Fibroblast of lung (primary cell): Measurements from ENCODE around the gene MAP1B. TPM values are rescaled to one million over a fixed set of nuclear protein-coding genes. Genes with fewer than 3 reads are reported as not detected.

ENCODE experiments used
- DNase-seq, 2 donors: peaks; one replicate each; pipeline versions ENCODE4 v3.0.0 to v3.0.0-alpha.2; 2010; ENCODE audit warnings: low read depth in 2 of 2
- H2AFZ ChIP-seq: 2 replicates; pipeline ENCODE4 v1.5.1; 2012; ENCODE audit warnings: low read length, control low read depth, inconsistent platforms
- H3K27ac ChIP-seq: 2 replicates; pipeline ENCODE4 v1.5.1; 2011; ENCODE audit warnings: low read length, control low read depth; ENCODE audit not compliant: insufficient read depth
- H3K27me3 ChIP-seq: 2 replicates; pipeline ENCODE4 v1.5.1; 2011; ENCODE audit warnings: mild to moderate bottlenecking, low read length; ENCODE audit not compliant: control insufficient read depth, insufficient read depth
- H3K36me3 ChIP-seq: 2 replicates; pipeline ENCODE4 v1.5.1; 2011; ENCODE audit warnings: low read length; ENCODE audit not compliant: control insufficient read depth, insufficient read depth
- H3K4me1 ChIP-seq: 2 replicates; pipeline ENCODE4 v1.5.1; 2011; ENCODE audit warnings: low read length; ENCODE audit not compliant: control insufficient read depth, insufficient read depth; ENCODE audit errors: extremely low read depth
- H3K4me2 ChIP-seq: 2 replicates; pipeline ENCODE4 v1.5.1; 2011; ENCODE audit warnings: low read length, control low read depth; ENCODE audit not compliant: insufficient read depth; ENCODE audit errors: extremely low read depth
- H3K4me3 ChIP-seq, 4 experiments: fragments of 200-600 bp in 1 of 4; sonication (generic) in 1 of 4; replicated peaks in 1 of 4; 2 replicates each; pipeline ENCODE4 v1.5.1; 2011 to 2016; ENCODE audit warnings: low read length in 4 of 4, low read depth in 3 of 4, mild to moderate bottlenecking in 3 of 4, control low read depth in 2 of 4, inconsistent platforms in 1 of 4, mixed read lengths in 1 of 4; ENCODE audit not compliant: insufficient read depth in 1 of 4; ENCODE audit errors: control extremely low read depth in 1 of 4
- H3K79me2 ChIP-seq: 2 replicates; pipeline ENCODE4 v1.5.1; 2012; ENCODE audit warnings: mild to moderate bottlenecking, low read length, inconsistent platforms; ENCODE audit not compliant: control insufficient read depth, insufficient read depth
- H3K9ac ChIP-seq: 2 replicates; pipeline ENCODE4 v1.5.1; 2011; ENCODE audit warnings: mild to moderate bottlenecking, low read length, control low read depth; ENCODE audit not compliant: insufficient read depth
- H3K9me3 ChIP-seq: 2 replicates; pipeline ENCODE4 v1.5.1; 2012; ENCODE audit warnings: low read depth, low read length; ENCODE audit not compliant: control insufficient read depth, insufficient read depth
- H4K20me1 ChIP-seq: 2 replicates; pipeline ENCODE4 v1.5.1; 2011; ENCODE audit warnings: low read length; ENCODE audit not compliant: control insufficient read depth, insufficient read depth; ENCODE audit errors: extremely low read depth
- EZH2 ChIP-seq: IDR thresholded peaks from 2 replicates; pipeline ENCODE4 v1.5.1; 2012; ENCODE audit warnings: low read length, control low read depth, mild to moderate bottlenecking; ENCODE audit errors: missing control alignments
- polyA plus RNA-seq, 2 donors: library from polyadenylated mRNA; depleted of rRNA in 1 of 2; stranded (reverse) in 1 of 2; unstranded in 1 of 2; fragments of >200 nt; gene quantifications; 2 replicates each; pipeline ENCODE4 v1.2.1, GENCODE V29; 2011 to 2012; ENCODE audit warnings: missing spikeins in 1 of 2
- total RNA-seq: library from RNA; depleted of rRNA; stranded (reverse); fragments of >200 nt; gene quantifications from 2 replicates; pipeline ENCODE4 v1.2.1, GENCODE V29; 2014
- TF ChIP-seq, protein P1 (sequence below), 2 donors: IDR thresholded peaks in 1 of 2; conservative IDR thresholded peaks in 1 of 2; 1 replicate in 1 of 2; 2 replicates in 1 of 2; pipeline ENCODE4 v1.5.1; 2011 to 2012; ENCODE audit warnings: low read length in 2 of 2, control low read depth in 1 of 2, inconsistent platforms in 1 of 2, low read depth in 1 of 2, mild to moderate bottlenecking in 1 of 2

Gene MAP1B
- total and polyA plus RNA-seq, 2 donors (not counting 1 experiment from before 2014, with no cell fraction given) = 83.4 to 109 TPM

DNA sequence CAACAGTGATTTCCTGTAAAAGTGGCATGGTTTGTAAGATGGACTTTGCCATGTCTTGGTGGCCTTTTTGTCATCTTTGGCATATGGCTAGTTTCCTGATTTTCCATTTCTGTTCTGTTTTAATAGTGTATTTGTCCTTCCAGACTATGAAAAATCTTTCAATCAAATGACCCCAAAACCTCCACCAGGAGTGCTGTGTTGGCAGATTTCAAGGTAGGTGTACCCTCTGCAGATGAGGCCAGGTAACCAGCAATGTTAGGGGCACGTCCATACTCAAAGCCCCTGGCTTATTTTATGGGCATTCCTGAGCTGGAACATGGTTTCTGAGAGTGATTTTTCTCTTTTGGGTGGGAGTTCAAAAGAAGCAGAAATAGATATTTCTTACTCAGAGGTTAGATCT lies 15.2 kb upstream of the MAP1B start:
- no peak overlapping the region for H3K9ac ChIP-seq
- H3K4me3 ChIP-seq = no peak overlapping the region
- H3K36me3 ChIP-seq = no peaks in the 10 kb centered on the region
- H4K20me1 ChIP-seq = no peaks in the 10 kb centered on the region
- no peak overlapping the region for H3K27ac ChIP-seq
- H3K79me2 ChIP-seq = no peaks in the 10 kb centered on the region
- DNase-seq = no peak
- H3K4me1 ChIP-seq = no peaks in the 10 kb centered on the region
- TF ChIP-seq, protein P1, sequence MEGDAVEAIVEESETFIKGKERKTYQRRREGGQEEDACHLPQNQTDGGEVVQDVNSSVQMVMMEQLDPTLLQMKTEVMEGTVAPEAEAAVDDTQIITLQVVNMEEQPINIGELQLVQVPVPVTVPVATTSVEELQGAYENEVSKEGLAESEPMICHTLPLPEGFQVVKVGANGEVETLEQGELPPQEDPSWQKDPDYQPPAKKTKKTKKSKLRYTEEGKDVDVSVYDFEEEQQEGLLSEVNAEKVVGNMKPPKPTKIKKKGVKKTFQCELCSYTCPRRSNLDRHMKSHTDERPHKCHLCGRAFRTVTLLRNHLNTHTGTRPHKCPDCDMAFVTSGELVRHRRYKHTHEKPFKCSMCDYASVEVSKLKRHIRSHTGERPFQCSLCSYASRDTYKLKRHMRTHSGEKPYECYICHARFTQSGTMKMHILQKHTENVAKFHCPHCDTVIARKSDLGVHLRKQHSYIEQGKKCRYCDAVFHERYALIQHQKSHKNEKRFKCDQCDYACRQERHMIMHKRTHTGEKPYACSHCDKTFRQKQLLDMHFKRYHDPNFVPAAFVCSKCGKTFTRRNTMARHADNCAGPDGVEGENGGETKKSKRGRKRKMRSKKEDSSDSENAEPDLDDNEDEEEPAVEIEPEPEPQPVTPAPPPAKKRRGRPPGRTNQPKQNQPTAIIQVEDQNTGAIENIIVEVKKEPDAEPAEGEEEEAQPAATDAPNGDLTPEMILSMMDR (conservative IDR thresholded peaks at IDR 0.05 in 1 of 2, IDR thresholded peaks at IDR 0.05 in 1 of 2; ENCODE audit: low read depth in 1 of 2, low read length in 2 of 2) = no peak
- TF ChIP-seq EZH2 = no peak
- H3K27me3 ChIP-seq = no peaks in the 10 kb centered on the region
- H2AFZ ChIP-seq = no peak overlapping the region
- no peaks in the 10 kb centered on the region for H3K9me3 ChIP-seq
- no peak overlapping the region for H3K4me2 ChIP-seq

DNA sequence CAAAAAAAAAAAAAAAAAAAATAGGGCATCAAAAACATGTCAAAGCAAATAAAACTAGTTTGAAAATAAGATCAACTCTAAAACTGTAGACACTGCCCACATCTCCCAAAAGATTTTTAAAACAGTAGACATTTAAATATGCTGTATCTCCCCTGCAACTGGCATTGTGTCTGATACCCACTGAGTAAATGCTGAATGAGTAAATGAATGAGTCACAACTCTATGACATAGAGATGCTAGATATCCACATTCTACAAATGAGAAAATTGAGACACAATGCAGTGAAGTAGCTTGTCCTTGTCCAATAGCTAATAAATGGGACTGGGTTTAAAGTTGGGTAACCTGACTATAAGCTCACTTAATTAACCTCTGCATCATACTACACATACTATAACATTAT lies 14.1 kb upstream of the MAP1B start:
- Histone ChIP-seq H3K4me1 (no peaks in the 10 kb centered on the region), H3K79me2 (no peaks in the 10 kb centered on the region), H3K27me3 (no peaks in the 10 kb centered on the region), H2AFZ (no peak overlapping the region), H3K9me3 (no peaks in the 10 kb centered on the region), H3K4me3 (no peak overlapping the region), H3K4me2 (no peak overlapping the region), H3K36me3 (no peaks in the 10 kb centered on the region), H3K9ac (no peak overlapping the region), H4K20me1 (no peaks in the 10 kb centered on the region), H3K27ac (no peak overlapping the region)
- DNase-seq = peak; percentile 28 to 65
- TF ChIP-seq EZH2 = no peak
- TF ChIP-seq, protein P1 (conservative IDR thresholded peaks at IDR 0.05 in 1 of 2, IDR thresholded peaks at IDR 0.05 in 1 of 2; ENCODE audit: low read depth in 1 of 2, low read length in 2 of 2) = no peak

DNA sequence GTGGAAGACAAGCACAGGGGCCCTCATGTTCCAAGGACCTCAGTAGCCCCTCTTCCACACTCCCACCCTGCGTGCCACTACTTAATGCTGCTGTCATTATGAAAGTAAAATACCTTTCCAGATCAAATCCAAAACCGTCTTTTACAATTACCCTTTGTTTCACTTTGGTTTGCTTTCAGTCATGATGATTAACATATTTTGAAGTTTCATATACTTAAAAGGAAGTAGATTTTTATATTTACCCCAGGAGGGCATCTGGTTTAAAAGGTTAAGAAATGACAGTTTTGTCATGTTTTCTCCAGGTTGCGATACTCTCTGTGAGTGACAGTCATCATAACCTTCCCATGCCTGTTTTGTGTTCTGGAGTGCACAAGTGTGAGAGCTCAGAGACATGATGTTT lies 13.5 kb upstream of the MAP1B start:
- no peaks in the 10 kb centered on the region for H3K4me1 ChIP-seq
- H4K20me1 ChIP-seq = no peaks in the 10 kb centered on the region
- no peaks in the 10 kb centered on the region for H3K36me3 ChIP-seq
- H2AFZ ChIP-seq = no peak overlapping the region
- H3K27me3 ChIP-seq = no peaks in the 10 kb centered on the region
- no peaks in the 10 kb centered on the region for H3K9me3 ChIP-seq
- TF ChIP-seq, protein P1 (conservative IDR thresholded peaks at IDR 0.05 in 1 of 2, IDR thresholded peaks at IDR 0.05 in 1 of 2; ENCODE audit: low read depth in 1 of 2, low read length in 2 of 2) = no peak
- TF ChIP-seq EZH2 = no peak
- no peak overlapping the region for H3K4me3 ChIP-seq
- no peak overlapping the region for H3K9ac ChIP-seq
- H3K27ac ChIP-seq = no peak overlapping the region
- H3K4me2 ChIP-seq = no peak overlapping the region
- DNase-seq = no peak
- no peaks in the 10 kb centered on the region for H3K79me2 ChIP-seq
